HG02840 (cell line): Measurements from ENCODE around the gene FAM110D.

ENCODE experiments used
- ATAC-seq: cut with Tn5 transposase; IDR thresholded peaks from one replicate; pipeline ENCODE4 v1.9.1; 2021; ENCODE audit warnings: mild to moderate bottlenecking, moderate library complexity, moderate number of reproducible peaks; ENCODE audit not compliant: unreplicated experiment, low FRiP score

Gene FAM110D

GRCh38 chr1:26181586-26182382, 22.9 kb downstream of the FAM110D start:
- ATAC-seq, result no peak

GRCh38 chr1:26182383-26182696, 23.5 kb downstream of the FAM110D start:
- ATAC-seq, result no peak

GRCh38 chr1:26184086-26184485, 25.2 kb downstream of the FAM110D start:
- ATAC-seq, result no peak

- ATAC-seq, result no peak
Observed at GRCh38 chr1:26184883-26185282, 26.0 kb downstream of the FAM110D start.

- ATAC-seq, result no peak
Observed at GRCh38 chr1:26187882-26188281, 29.0 kb downstream of the FAM110D start.

GRCh38 chr1:26188477-26188876, 29.6 kb downstream of the FAM110D start:
- ATAC-seq, result no peak

GRCh38 chr1:26189331-26189730, 30.5 kb downstream of the FAM110D start:
- ATAC-seq, result no peak

GRCh38 chr1:26189751-26190275, 30.9 kb downstream of the FAM110D start:
- ATAC-seq, result no peak

GRCh38 chr1:26190373-26190987, 31.6 kb downstream of the FAM110D start, which contains the start of gene CATSPER4:
Gene CATSPER4, plus strand, starts transcription at chr1:26190602. Its CDS starts 26 bp downstream, at chr1:26190628.
- no peak for ATAC-seq

- ATAC-seq, result no peak
Observed at GRCh38 chr1:26191739-26192138, 32.9 kb downstream of the FAM110D start.

GRCh38 chr1:26195805-26196204, 36.9 kb downstream of the FAM110D start:
- ATAC-seq, result no peak

- no peak for ATAC-seq
Observed at GRCh38 chr1:26197301-26197700, 38.4 kb downstream of the FAM110D start.

- ATAC-seq, result no peak
Observed at GRCh38 chr1:26197813-26198212, 38.9 kb downstream of the FAM110D start.

- no peak for ATAC-seq
Observed at GRCh38 chr1:26200413-26200812, 41.5 kb downstream of the FAM110D start.

- no peak for ATAC-seq
Observed at GRCh38 chr1:26203642-26204318, 44.9 kb downstream of the FAM110D start.

GRCh38 chr1:26210147-26210870, 51.4 kb downstream of the FAM110D start:
- no peak for ATAC-seq

GRCh38 chr1:26212726-26213125, 53.8 kb downstream of the FAM110D start:
- ATAC-seq, result no peak

- ATAC-seq, result no peak
Observed at GRCh38 chr1:26213335-26213905, 54.5 kb downstream of the FAM110D start.
